GM18519 (cell line): ENCODE results near the gene CENPU.
A peak's percentile ranks its signal among the peaks of the same experiment; 100 is the strongest.
"Not testable (repeated sequence)": the region's sequence is repeated elsewhere in the genome, so short reads cannot be mapped to it uniquely, and the experiment has no call there.

Experiments
- ATAC-seq: cut with Tn5 transposase; IDR thresholded peaks from one replicate; pipeline ENCODE4 v1.9.1; 2021; ENCODE audit warnings: mild to moderate bottlenecking, moderate library complexity; ENCODE audit not compliant: unreplicated experiment, low FRiP score

The CENPU gene

GRCh38 chr4:184669251-184669650 lies 64.6 kb downstream of the CENPU start:
- ATAC-seq = no peak

GRCh38 chr4:184668511-184669114 lies 65.3 kb downstream of the CENPU start:
- no peak for ATAC-seq

GRCh38 chr4:184668096-184668495 lies 65.8 kb downstream of the CENPU start:
- ATAC-seq = no peak

GRCh38 chr4:184666670-184667069 lies 67.2 kb downstream of the CENPU start:
- no peak for ATAC-seq

- no peak for ATAC-seq
Measured at GRCh38 chr4:184664445-184665210, 69.3 kb downstream of the CENPU start.

- no peak for ATAC-seq
Measured at GRCh38 chr4:184662236-184662635, 71.7 kb downstream of the CENPU start.

- no peak for ATAC-seq
Measured at GRCh38 chr4:184660978-184661377, 72.9 kb downstream of the CENPU start.

- ATAC-seq = not testable (repeated sequence)
Measured at GRCh38 chr4:184657820-184658219, 76.1 kb downstream of the CENPU start.

GRCh38 chr4:184657144-184657543 lies 76.8 kb downstream of the CENPU start:
- no peak for ATAC-seq

GRCh38 chr4:184655889-184656869 lies 77.7 kb downstream of the CENPU start:
- no peak for ATAC-seq

- ATAC-seq = no peak
Measured at GRCh38 chr4:184653650-184654049, 80.2 kb downstream of the CENPU start.

GRCh38 chr4:184652681-184653080 lies 81.2 kb downstream of the CENPU start:
- not testable (repeated sequence) for ATAC-seq

- no peak for ATAC-seq
Measured at GRCh38 chr4:184651899-184652298, 82.0 kb downstream of the CENPU start.

GRCh38 chr4:184649971-184650855 lies 83.7 kb downstream of the CENPU start:
- no peak for ATAC-seq

- peak; percentile 78 for ATAC-seq
Measured at GRCh38 chr4:184649026-184649970, 84.6 kb downstream of the CENPU start, which contains the start of the genes CASP3 and PRIMPOL. TSS of gene CASP3 (minus strand) at chr4:184649447. CDS start at chr4:184638453, 10,994 bp downstream. TSS of gene PRIMPOL (plus strand) at chr4:184649738. CDS start at chr4:184657141, 7,403 bp downstream.

- ATAC-seq = no peak
Measured at GRCh38 chr4:184648313-184649025, 85.4 kb downstream of the CENPU start.

GRCh38 chr4:184648054-184648312 lies 85.9 kb downstream of the CENPU start:
- no peak for ATAC-seq
